Uterus (tissue), 2 donors: ENCODE data around the gene TSPAN9.

Experiments used
- CTCF ChIP-seq, 4 experiments: fragments of 200-600 bp in 2 of 4; fragments of 450-650 bp in 2 of 4; sonication (generic) in 2 of 4; IDR thresholded peaks; one replicate each; pipeline ENCODE4 v1.5.1; 2016 to 2019; ENCODE audit warnings: antibody characterized with exemption in 4 of 4, mild to moderate bottlenecking in 2 of 4, moderate library complexity in 1 of 4
- POLR2A ChIP-seq, 2 donors: fragments of 450-650 bp; IDR thresholded peaks; one replicate each; pipeline ENCODE4 v1.6.1; 2016; ENCODE audit warnings: antibody characterized with exemption in 2 of 2, mild to moderate bottlenecking in 1 of 2, moderate library complexity in 1 of 2

GRCh38 chr12:3252450-3252891 lies 175.3 kb downstream of the TSPAN9 start:
- no peak for TF ChIP-seq CTCF (IDR thresholded peaks at IDR 0.05)
- no peak for TF ChIP-seq POLR2A (IDR thresholded peaks at IDR 0.05)
